GM12891 (cell line): ENCODE data around the gene PPIP5K2.

ENCODE experiments used
- POLR2A ChIP-seq: IDR thresholded peaks from 2 replicates; pipeline ENCODE4 v1.6.1; 2011; ENCODE audit warnings: low read depth, low read length, control low read depth
- POLR2AphosphoS5 ChIP-seq: IDR thresholded peaks from 2 replicates; pipeline ENCODE4 v1.6.1; 2011; ENCODE audit warnings: low read depth, low read length, control low read depth
- POU2F2 ChIP-seq: IDR thresholded peaks from 2 replicates; pipeline ENCODE4 v1.6.1; 2011; ENCODE audit warnings: low read depth, mild to moderate bottlenecking, control low read depth, low read length, moderate library complexity
- TAF1 ChIP-seq: IDR thresholded peaks from 2 replicates; pipeline ENCODE4 v1.6.1; 2011; ENCODE audit warnings: low read depth, low read length, control low read depth

DNA sequence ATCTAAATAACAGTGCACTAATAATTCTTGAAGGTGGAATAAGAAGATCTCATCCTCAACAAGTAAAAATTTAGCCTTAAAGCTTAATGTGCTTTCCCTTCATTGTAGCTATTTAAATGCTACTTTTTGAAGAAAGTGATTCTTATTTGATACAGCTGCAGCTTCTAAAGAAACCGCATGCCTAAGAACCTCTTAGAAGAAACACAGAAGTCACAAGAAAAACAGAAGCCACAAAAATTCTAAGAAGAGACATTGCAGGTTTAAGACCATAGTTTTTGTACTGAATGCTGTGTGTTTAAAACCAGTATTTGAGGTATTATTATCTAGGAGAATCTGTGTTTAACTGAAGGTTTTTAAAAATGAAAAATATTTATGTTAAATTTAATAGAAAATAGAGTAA is 68.3 kb downstream of the PPIP5K2 start:
- TF ChIP-seq POLR2AphosphoS5 = no peak
- no peak for TF ChIP-seq TAF1
- TF ChIP-seq POLR2A = no peak
- TF ChIP-seq POU2F2 = no peak
